Transverse colon (tissue), 4 donors: ENCODE measurements around the gene EIF4G2. TPM values are rescaled to one million over a fixed set of nuclear protein-coding genes. Genes with fewer than 3 reads are reported as not detected.

Source experiments
- DNase-seq: peaks from one replicate; pipeline ENCODE4 v3.0.0-alpha.2; 2019
- H3K27ac ChIP-seq, 4 donors: fragments of 200-600 bp; sonication (generic); 2 replicates each; pipeline ENCODE4 v1.5.1; 2016 to 2018; ENCODE audit warnings: inconsistent platforms in 4 of 4
- H3K27me3 ChIP-seq: fragments of 200-600 bp; sonication (generic); 2 replicates; pipeline ENCODE4 v1.5.1; 2017; ENCODE audit warnings: inconsistent platforms
- H3K36me3 ChIP-seq, 4 donors: fragments of 200-600 bp; sonication (generic); 2 replicates each; pipeline ENCODE4 v1.5.1; 2017 to 2019; ENCODE audit warnings: inconsistent platforms in 4 of 4
- H3K4me1 ChIP-seq, 4 donors: fragments of 200-600 bp; sonication (generic); 2 replicates each; pipeline ENCODE4 v1.5.1; 2017 to 2020; ENCODE audit warnings: inconsistent platforms in 4 of 4
- H3K4me3 ChIP-seq, 4 donors: fragments of 200-600 bp; sonication (generic); 1 replicate in 1 of 4; 2 replicates in 3 of 4; pipeline versions ENCODE4 v1.5.1 to v1.6.1; 2017 to 2019; ENCODE audit warnings: inconsistent platforms in 4 of 4
- H3K9me3 ChIP-seq, 2 donors: fragments of 200-600 bp; sonication (generic); 2 replicates each; pipeline ENCODE4 v1.5.1; 2017 to 2019; ENCODE audit warnings: inconsistent platforms in 2 of 2
- EP300 ChIP-seq: sonication (generic); formaldehyde crosslinking; IDR thresholded peaks from one replicate; pipeline ENCODE4 v1.6.1; 2017; ENCODE audit warnings: antibody characterized with exemption, low read depth
- POLR2A ChIP-seq: fragments of 450-650 bp; IDR thresholded peaks from one replicate; pipeline ENCODE4 v1.6.1; 2016; ENCODE audit warnings: antibody characterized with exemption, mild to moderate bottlenecking, moderate library complexity
- POLR2AphosphoS5 ChIP-seq, 3 donors: sonication (generic); formaldehyde crosslinking; IDR thresholded peaks; one replicate each; pipeline ENCODE4 v1.6.1; 2016; ENCODE audit warnings: antibody characterized with exemption in 3 of 3
- WGBS, 2 donors: methylation state at CpG; one replicate each; pipeline ENCODE4 v1.1.5; 2018; ENCODE audit warnings: low coverage in 1 of 2; 5-methylcytosine and 5-hydroxymethylcytosine counted together
- in situ Hi-C, 4 donors: fragments of 200-750 bp; cut with MboI; loops; one replicate each; pipeline versions ENCODE4 v1.15.0 to v1.15.1; 2017; ENCODE audit warnings: low sequenced_read_pairs in 3 of 4, low pct_ligation_motif_present in 1 of 4, low pct_unique_long_range_greater_than_20kb in 1 of 4
- intact Hi-C: fragments of 100-400 bp; cut with DNase I; formaldehyde crosslinking; loops from one replicate; pipeline ENCODE4 v1.15.1; 2023; ENCODE audit warnings: low total_unique reads
- total RNA-seq, 4 donors: library from RNA; depleted of rRNA; stranded (reverse); fragments of >200 nt; gene quantifications; one replicate each; pipeline ENCODE4 v1.1.0, GENCODE V29; 2016
- TF ChIP-seq, protein P1 (sequence below), 5 experiments: fragments of 200-600 bp in 3 of 5; fragments of 450-650 bp in 2 of 5; sonication (generic) in 3 of 5; IDR thresholded peaks; 1 replicate in 2 of 5; 2 replicates in 3 of 5; pipeline ENCODE4 v1.5.1; 2016 to 2017; ENCODE audit warnings: antibody characterized with exemption in 5 of 5, inconsistent platforms in 3 of 5, mild to moderate bottlenecking in 2 of 5, moderate library complexity in 1 of 5

The EIF4G2 gene
- total RNA-seq, 4 donors from 2014 or later, result 357 to 482 (median 444) TPM

DNA sequence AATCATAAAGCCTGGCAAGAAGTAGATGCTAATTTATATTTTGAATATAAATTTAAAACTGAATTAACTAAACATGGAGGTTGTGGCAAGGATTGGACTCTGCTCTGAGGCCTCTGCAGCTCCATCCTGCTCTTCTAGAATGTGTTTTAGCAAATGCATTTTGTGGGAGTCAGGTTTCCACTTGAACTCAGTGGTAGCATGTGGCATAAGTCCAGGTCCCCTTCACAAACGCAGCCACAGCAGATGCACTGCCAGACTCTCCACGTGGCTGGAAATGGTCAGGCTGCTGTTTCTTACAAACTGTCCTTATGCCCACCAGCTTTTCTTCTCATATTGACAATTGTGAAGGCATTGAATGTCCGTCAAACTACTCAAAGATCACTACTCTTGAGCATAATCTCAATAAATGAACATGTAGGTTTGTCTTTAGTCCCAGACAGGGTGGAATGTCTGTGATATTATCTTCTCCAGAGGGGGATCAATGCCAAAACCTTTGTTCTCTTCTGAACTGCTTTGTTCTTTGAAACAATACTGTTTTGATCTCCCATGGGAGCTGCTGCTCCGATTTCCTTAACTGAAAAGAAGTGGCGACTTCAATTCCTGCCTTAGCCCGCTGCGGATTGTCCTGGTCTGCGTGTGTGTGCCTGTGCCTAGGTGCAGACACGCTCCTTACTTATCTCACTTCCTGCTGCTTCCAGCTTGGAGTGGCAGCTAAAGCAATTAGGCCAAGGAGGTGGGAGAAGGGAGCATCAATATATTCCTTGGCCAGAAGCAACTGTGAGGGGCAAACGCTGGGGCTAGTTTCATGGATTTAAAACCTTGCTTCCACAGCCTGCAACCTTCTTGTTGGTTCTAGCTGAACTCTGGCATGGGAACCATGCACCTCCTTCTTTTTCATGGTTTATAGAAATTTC, 24.2 kb downstream of the EIF4G2 start:
- no peak overlapping the region for H3K27ac ChIP-seq
- DNase-seq, result no peak
- intact Hi-C loops (no loop called here), in situ Hi-C loops (loop anchor here in 1 of 4 donors (10.0 kb wide), 1 partner anchor 1000 kb away; no protein-coding TSS in a partner anchor)
- no peak overlapping the region for H3K4me3 ChIP-seq
- TF ChIP-seq POLR2A, result no peak
- no peak for TF ChIP-seq EP300
- TF ChIP-seq POLR2AphosphoS5 (IDR thresholded peaks at IDR 0.05), result no peak
- TF ChIP-seq, protein P1, sequence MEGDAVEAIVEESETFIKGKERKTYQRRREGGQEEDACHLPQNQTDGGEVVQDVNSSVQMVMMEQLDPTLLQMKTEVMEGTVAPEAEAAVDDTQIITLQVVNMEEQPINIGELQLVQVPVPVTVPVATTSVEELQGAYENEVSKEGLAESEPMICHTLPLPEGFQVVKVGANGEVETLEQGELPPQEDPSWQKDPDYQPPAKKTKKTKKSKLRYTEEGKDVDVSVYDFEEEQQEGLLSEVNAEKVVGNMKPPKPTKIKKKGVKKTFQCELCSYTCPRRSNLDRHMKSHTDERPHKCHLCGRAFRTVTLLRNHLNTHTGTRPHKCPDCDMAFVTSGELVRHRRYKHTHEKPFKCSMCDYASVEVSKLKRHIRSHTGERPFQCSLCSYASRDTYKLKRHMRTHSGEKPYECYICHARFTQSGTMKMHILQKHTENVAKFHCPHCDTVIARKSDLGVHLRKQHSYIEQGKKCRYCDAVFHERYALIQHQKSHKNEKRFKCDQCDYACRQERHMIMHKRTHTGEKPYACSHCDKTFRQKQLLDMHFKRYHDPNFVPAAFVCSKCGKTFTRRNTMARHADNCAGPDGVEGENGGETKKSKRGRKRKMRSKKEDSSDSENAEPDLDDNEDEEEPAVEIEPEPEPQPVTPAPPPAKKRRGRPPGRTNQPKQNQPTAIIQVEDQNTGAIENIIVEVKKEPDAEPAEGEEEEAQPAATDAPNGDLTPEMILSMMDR (IDR thresholded peaks at IDR 0.05), result no peak
- no peaks in the 10 kb centered on the region for H3K9me3 ChIP-seq
- WGBS, 2 donors, result 78 to 97% methylated on average over 6 to 10 of the region's 10 CpGs
- no peaks in the 10 kb centered on the region for H3K4me1 ChIP-seq
- no peaks in the 10 kb centered on the region for H3K27me3 ChIP-seq
- peaks cover 0 to 4% (median 0%) of the 10 kb centered on the region in 4 donors for H3K36me3 ChIP-seq

DNA sequence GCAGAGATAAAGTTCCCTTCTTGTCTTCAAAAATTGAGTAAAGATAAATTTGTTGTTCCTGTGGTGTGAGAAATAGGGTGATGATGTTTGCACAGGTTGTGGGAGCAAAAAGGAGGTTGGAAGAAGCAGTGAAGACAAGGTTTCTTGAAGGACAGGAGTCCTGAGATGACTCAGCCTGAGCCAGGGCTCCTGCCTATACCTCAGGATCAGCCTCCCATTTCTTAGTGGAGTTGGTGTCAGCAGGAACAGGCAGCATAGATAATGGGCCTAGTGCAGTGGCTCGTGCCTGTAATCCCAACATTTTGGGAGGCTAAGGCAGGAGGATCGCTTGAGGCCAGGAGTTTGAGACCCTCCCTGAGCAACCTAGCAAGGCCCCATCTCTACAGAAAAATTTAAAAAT, 28.7 kb downstream of the EIF4G2 start:
- no peaks in the 10 kb centered on the region for H3K4me1 ChIP-seq
- in situ Hi-C loops (loop anchor here in 1 of 4 donors (10.0 kb wide), 1 partner anchor 1005 kb away; no protein-coding TSS in a partner anchor), intact Hi-C loops (no loop called here)
- H3K27me3 ChIP-seq, result no peaks in the 10 kb centered on the region
- WGBS, 2 donors, result 94% methylated on average over 2 of the region's 2 CpGs; no CpG with 5 or more reads in 1 of the 2 donors
- no peaks in the 10 kb centered on the region for H3K9me3 ChIP-seq
- TF ChIP-seq, protein P1 (IDR thresholded peaks at IDR 0.05), result no peak
- TF ChIP-seq EP300 (no peak), POLR2A (no peak), POLR2AphosphoS5 (IDR thresholded peaks at IDR 0.05) (no peak)
- H3K36me3 ChIP-seq, result peaks cover 0 to 21% (median 10%) of the 10 kb centered on the region in 4 donors
- no peak overlapping the region for H3K4me3 ChIP-seq
- H3K27ac ChIP-seq, result no peak overlapping the region
- DNase-seq, result no peak

DNA sequence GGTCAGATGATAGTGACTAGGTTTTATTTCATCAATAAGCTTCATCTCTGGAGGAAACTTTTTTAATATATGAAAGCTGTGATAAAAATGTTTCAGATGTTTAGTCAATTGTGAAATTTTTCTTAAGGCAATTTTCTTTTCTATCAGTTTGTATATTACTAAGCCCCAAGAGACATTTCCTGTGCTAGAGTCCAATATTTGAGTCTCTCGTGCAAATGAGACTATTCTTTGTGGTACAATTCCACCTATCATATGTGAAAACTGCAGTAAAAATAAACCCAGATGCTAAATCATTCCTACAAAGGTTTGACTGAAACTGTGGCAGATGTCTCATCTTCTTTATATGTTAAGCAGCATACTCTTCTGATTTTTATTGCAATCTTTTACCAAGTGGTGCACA, 29.6 kb downstream of the EIF4G2 start:
- no peak for TF ChIP-seq EP300
- TF ChIP-seq, protein P1 (IDR thresholded peaks at IDR 0.05), result no peak
- no peak for TF ChIP-seq POLR2A
- TF ChIP-seq POLR2AphosphoS5 (IDR thresholded peaks at IDR 0.05), result no peak
- no peak overlapping the region for H3K4me3 ChIP-seq
- in situ Hi-C loops, result no loop called here
- H3K27me3 ChIP-seq, result no peaks in the 10 kb centered on the region
- WGBS, 2 donors, result 58 to 60% methylated on average over 1 of the region's 1 CpG
- peak overlapping the region in 3 of 4 donors; percentile 33 to 65 (median 52) for H3K27ac ChIP-seq
- no peaks in the 10 kb centered on the region for H3K4me1 ChIP-seq
- H3K9me3 ChIP-seq, result no peaks in the 10 kb centered on the region
- peaks cover 0 to 31% (median 15%) of the 10 kb centered on the region in 4 donors for H3K36me3 ChIP-seq
- intact Hi-C loops, result no loop called here
- no peak for DNase-seq

DNA sequence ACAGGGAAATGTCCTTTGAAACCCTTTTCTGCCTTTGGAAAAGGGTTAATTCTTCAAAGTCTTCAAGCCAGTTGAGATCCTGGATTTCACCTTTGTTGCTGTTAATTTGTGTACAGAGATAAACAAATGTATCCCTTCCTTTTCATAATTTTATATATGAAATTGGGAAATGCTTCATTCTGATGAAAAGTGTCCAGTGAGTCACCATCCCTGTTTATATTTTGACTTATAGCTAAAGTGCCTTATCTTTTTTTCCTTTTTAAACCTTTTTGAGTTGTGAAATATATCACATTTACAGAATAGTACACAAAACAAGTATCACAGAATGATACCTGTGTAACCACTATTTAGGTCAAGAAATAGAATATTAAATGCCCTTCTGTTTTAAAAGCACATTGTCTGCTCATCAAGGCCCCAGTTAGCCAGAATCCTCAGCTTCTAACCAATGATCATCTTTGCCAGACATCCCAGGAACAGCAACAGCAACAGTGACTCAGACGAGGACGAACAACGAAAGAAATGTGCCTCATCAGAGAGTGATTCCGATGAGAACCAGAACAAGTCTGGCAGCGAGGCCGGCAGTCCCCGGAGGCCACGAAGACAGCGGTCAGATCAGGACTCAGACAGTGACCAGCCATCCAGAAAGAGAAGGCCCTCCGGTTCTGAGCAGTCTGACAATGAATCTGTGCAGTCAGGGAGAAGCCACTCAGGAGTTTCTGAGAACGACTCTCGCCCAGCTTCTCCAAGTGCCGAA, 30.3 kb downstream of the EIF4G2 start:
- no peak for DNase-seq
- peak overlapping the region; percentile 33 to 65 (median 48) for H3K27ac ChIP-seq
- intact Hi-C loops (no loop called here), in situ Hi-C loops (no loop called here)
- H3K27me3 ChIP-seq, result no peaks in the 10 kb centered on the region
- peaks cover 0 to 38% (median 18%) of the 10 kb centered on the region in 4 donors for H3K36me3 ChIP-seq
- TF ChIP-seq EP300 (no peak), POLR2A (no peak), POLR2AphosphoS5 (IDR thresholded peaks at IDR 0.05) (peak in 1 of 3 donors; percentile 28)
- TF ChIP-seq, protein P1 (IDR thresholded peaks at IDR 0.05), result no peak
- H3K4me3 ChIP-seq, result no peak overlapping the region
- no peaks in the 10 kb centered on the region for H3K9me3 ChIP-seq
- no peaks in the 10 kb centered on the region for H3K4me1 ChIP-seq
- WGBS, 2 donors, result 80 to 89% methylated on average over 1 to 13 of the region's 13 CpGs
